SK-N-MC (cell line): ENCODE results near the gene CHAT.

Experiments used
- EZH2 ChIP-seq: fragments of 200-600 bp; sonication (generic); IDR thresholded peaks from one replicate; pipeline ENCODE4 v1.6.1; 2017; ENCODE audit warnings: antibody characterized with exemption
- POLR2AphosphoS5 ChIP-seq: IDR thresholded peaks from 2 replicates; pipeline ENCODE4 v1.6.1; 2012; ENCODE audit warnings: mild to moderate bottlenecking, low read depth, low read length, borderline replicate concordance

DNA sequence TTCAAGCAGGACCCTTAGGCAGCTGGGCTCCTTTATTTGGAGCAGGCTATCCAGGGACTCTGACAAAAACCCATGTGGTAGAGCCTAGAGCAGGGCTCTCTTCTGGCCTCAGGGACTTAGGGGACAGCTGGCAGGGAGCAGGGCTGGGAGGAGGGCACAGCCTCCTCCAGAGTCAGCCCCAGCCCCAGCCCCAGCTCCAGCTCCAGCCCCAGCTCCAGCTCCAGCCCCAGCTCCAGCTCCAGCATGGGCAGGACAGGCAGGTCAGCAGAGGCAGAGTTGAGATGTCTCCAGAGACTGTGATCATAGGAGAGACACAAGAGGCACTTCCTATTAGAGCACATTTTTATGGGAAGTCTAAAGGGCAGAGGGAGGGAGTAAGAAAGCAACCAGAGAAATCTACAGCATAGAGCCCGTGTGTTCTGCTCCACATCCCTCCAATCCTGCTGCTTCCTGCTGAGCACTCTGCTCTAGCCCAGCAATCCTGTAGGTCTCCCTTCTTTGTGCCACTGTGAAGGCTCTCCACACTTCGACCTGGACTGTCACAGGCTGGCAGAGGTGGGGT, 52.3 kb downstream of the CHAT start:
- TF ChIP-seq EZH2 (no peak), POLR2AphosphoS5 (no peak)
